Measurements from ENCODE around the gene UBE2F. TPM values are rescaled to one million over a fixed set of nuclear protein-coding genes. Genes with fewer than 3 reads are reported as not detected.
A peak's percentile ranks its signal among the peaks of the same experiment; 100 is the strongest.

The UBE2F gene
- total and polyA plus RNA-seq, 2 of the 13 experiments (the other 11 are each of a cell fraction or from before 2014, with no cell fraction given), result 35.4 to 73.1 TPM

DNA sequence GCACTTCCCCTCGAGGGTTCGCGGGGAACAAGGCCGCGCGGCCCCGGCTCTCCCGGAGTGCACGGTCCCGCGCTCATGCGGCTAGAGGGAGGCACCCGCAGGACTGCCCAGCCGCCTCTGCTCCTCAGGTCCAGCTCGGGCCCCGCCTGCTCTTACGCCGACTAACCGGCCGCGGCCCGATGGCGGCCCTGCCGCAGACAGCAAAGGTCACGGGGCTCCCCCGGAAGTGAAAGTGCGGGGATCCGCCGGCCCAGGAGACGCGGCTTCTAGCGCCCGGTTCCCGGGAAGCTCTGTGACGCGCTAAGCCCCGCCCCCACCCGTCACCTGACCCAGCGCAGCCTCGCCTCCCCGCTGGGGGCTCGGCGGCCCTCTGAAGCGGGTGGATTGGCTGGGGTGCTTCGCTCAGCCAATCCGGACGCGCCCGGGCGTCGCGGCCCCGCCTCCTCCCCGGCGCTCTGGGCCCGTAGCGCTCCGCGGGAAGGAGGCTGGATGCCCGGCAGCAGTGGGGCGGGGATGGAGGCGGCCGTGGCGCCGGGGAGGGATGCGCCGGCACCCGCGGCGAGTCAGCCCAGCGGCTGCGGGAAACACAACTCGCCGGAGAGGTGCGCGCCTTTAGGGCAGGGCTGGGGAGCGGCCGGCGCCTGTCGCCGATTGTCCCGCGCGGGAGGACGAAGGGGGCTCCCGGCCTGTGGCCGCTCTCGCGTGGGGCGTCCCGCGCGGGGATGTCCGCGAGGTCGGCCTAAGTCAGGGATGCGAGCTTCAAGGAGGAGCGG lies 93.9 kb downstream of the UBE2F start, which contains the start of gene SCLY (continued):
- 0 out of 2 replicates have a peak, but pooled peaks have one; percentile 39 for TF ChIP-seq TMF1 (CRISPR knock-in tag; IDR thresholded peaks at IDR 0.05; ENCODE audit: low read depth)
- peak; percentile 87; the same call in 1 of the 2 replicates for TF ChIP-seq ZNF225 (CRISPR knock-in tag; IDR thresholded peaks at IDR 0.05)
- TF ChIP-seq ZNF335 (CRISPR knock-in tag; IDR thresholded peaks at IDR 0.05), result peak; percentile 93
- peak; percentile 89 for TF ChIP-seq NFYC (CRISPR knock-in tag; IDR thresholded peaks at IDR 0.05)
- peak; percentile 8; the same call in 1 of the 2 replicates for TF ChIP-seq ZNF83 (CRISPR knock-in tag; IDR thresholded peaks at IDR 0.05; ENCODE audit: borderline replicate concordance)
- TF ChIP-seq ZBTB42 (CRISPR knock-in tag; IDR thresholded peaks at IDR 0.05), result peak; percentile 90
- peak; percentile 87 for TF ChIP-seq ZHX1 (CRISPR knock-in tag; IDR thresholded peaks at IDR 0.05; ENCODE audit: low read depth)
- no peak for TF ChIP-seq NFE2 (CRISPR knock-in tag; IDR thresholded peaks at IDR 0.05)
- peak; percentile 78; the same call in 1 of the 2 replicates for TF ChIP-seq ZNF552 (CRISPR knock-in tag; IDR thresholded peaks at IDR 0.05; ENCODE audit: borderline replicate concordance)
- TF ChIP-seq ZNF766 (CRISPR knock-in tag; IDR thresholded peaks at IDR 0.05; ENCODE audit: borderline replicate concordance), result peak; percentile 86; the same call in 1 of the 2 replicates
- TF ChIP-seq ZSCAN21 (CRISPR knock-in tag; IDR thresholded peaks at IDR 0.05; ENCODE audit: borderline replicate concordance), result no peak; the same call in none of the 2 replicates
- TF ChIP-seq ZFYVE20 (CRISPR knock-in tag; IDR thresholded peaks at IDR 0.05; ENCODE audit: borderline replicate concordance, low read depth), result no peak
- TF ChIP-seq, protein P1, sequence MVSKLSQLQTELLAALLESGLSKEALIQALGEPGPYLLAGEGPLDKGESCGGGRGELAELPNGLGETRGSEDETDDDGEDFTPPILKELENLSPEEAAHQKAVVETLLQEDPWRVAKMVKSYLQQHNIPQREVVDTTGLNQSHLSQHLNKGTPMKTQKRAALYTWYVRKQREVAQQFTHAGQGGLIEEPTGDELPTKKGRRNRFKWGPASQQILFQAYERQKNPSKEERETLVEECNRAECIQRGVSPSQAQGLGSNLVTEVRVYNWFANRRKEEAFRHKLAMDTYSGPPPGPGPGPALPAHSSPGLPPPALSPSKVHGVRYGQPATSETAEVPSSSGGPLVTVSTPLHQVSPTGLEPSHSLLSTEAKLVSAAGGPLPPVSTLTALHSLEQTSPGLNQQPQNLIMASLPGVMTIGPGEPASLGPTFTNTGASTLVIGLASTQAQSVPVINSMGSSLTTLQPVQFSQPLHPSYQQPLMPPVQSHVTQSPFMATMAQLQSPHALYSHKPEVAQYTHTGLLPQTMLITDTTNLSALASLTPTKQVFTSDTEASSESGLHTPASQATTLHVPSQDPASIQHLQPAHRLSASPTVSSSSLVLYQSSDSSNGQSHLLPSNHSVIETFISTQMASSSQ (IDR thresholded peaks at IDR 0.05; ENCODE audit: low read depth), result no peak
- TF ChIP-seq, protein P1 (CRISPR knock-in tag; IDR thresholded peaks at IDR 0.05; ENCODE audit: borderline replicate concordance), result peak; percentile 73; the same call in 1 of the 2 replicates
- peak; percentile 24; the same call in 1 of the 2 replicates for TF ChIP-seq ZNF747 (CRISPR knock-in tag; IDR thresholded peaks at IDR 0.05; ENCODE audit: borderline replicate concordance)
- TF ChIP-seq SATB2 (CRISPR knock-in tag; IDR thresholded peaks at IDR 0.05), result 0 out of 2 replicates have a peak, but pooled peaks have one; percentile 36
- TF ChIP-seq CCAR2 (optimal IDR thresholded peaks at IDR 0.05; ENCODE audit: low read depth, low read length), result no peak
- TF ChIP-seq KLF11 (CRISPR knock-in tag; IDR thresholded peaks at IDR 0.05), result peak; percentile 80
- no peak; the same call in 1 of the 2 replicates for TF ChIP-seq ZNF138 (CRISPR knock-in tag; IDR thresholded peaks at IDR 0.05; ENCODE audit: low read depth)
- TF ChIP-seq NCOA5 (CRISPR knock-in tag; IDR thresholded peaks at IDR 0.05), result no peak
- peak; percentile 77 for TF ChIP-seq ZNF121 (CRISPR knock-in tag; IDR thresholded peaks at IDR 0.05)
- TF ChIP-seq NKX3-1 (CRISPR knock-in tag; IDR thresholded peaks at IDR 0.05), result no peak
- 0 out of 2 replicates have a peak, but pooled peaks have one; percentile 14 for TF ChIP-seq ZNF746 (CRISPR knock-in tag; IDR thresholded peaks at IDR 0.05)
- peak; percentile 46; the same call in 1 of the 2 replicates for TF ChIP-seq SMAD9 (CRISPR knock-in tag; IDR thresholded peaks at IDR 0.05)
